H1 (cell line): ENCODE results near the gene DRC1. TPM values are rescaled to one million over a fixed set of nuclear protein-coding genes. Genes with fewer than 3 reads are reported as not detected.

Experiments
- CHD7 ChIP-seq: fragments of 300-600 bp; sonication (generic); IDR thresholded peaks from 2 replicates; pipeline ENCODE4 v1.7.1; 2012; ENCODE audit warnings: low read length, moderate library complexity, mild to moderate bottlenecking, inconsistent platforms; ENCODE audit not compliant: insufficient replicate concordance
- JUN ChIP-seq: IDR thresholded peaks from 2 replicates; pipeline ENCODE4 v1.6.1; 2011; ENCODE audit warnings: low read depth, mild to moderate bottlenecking, improper control_type of control experiment, low read length
- polyA plus RNA-seq, 7 experiments: library from polyadenylated mRNA; depleted of rRNA in 3 of 7; stranded (reverse) in 5 of 7; unstranded in 2 of 7; fragments of >200 nt in 5 of 7; fragments of 200-250 nt in 2 of 7; gene quantifications; 1 replicate in 5 of 7; 2 replicates in 1 of 7; 4 replicates in 1 of 7; pipeline versions ENCODE4 v1.2.1 to v1.2.3, GENCODE V29; 2011 to 2013; ENCODE audit warnings: missing spikeins in 2 of 7, mixed read lengths in 2 of 7
- total RNA-seq: library from RNA; stranded (reverse); fragmentation: NEBNext Ultra II Directional; extraction: Animal tissue kit (Norgen Biotek cat#: 25700); gene quantifications from 2 replicates; pipeline ENCODE4 v1.2.1, GENCODE V29; 2021

DRC1 gene
- total and polyA plus RNA-seq, 2 of the 8 experiments (the other 6 are each of a cell fraction or from before 2014, with no cell fraction given): 0.08 TPM; not detected in 1

GRCh38 chr2:26387189-26387588, 14.5 kb upstream of the DRC1 start (continued):
- no peak for TF ChIP-seq CHD7
- no peak for TF ChIP-seq JUN
